Thyroid gland (tissue), 4 donors: Measurements from ENCODE around the gene L3MBTL4. TPM values are rescaled to one million over a fixed set of nuclear protein-coding genes. Genes with fewer than 3 reads are reported as not detected.
"Not testable (repeated sequence)": the region's sequence is repeated elsewhere in the genome, so short reads cannot be mapped to it uniquely, and the experiment has no call there.

ENCODE experiments used
- DNase-seq, 2 donors: peaks; one replicate each; pipeline ENCODE4 v3.0.0-alpha.2; 2019
- H3K27ac ChIP-seq, 3 donors: fragments of 200-600 bp; sonication (generic); 1 replicate in 2 of 3; 2 replicates in 1 of 3; pipeline ENCODE4 v1.5.1; 2016 to 2019; ENCODE audit warnings: mild to moderate bottlenecking in 1 of 3, moderate library complexity in 1 of 3
- H3K27me3 ChIP-seq: fragments of 200-600 bp; sonication (generic); one replicate; pipeline ENCODE4 v1.5.1; 2019
- H3K36me3 ChIP-seq, 2 donors: fragments of 200-600 bp; sonication (generic); one replicate each; pipeline ENCODE4 v1.5.1; 2016 to 2019
- H3K4me1 ChIP-seq, 2 donors: fragments of 200-600 bp; sonication (generic); one replicate each; pipeline ENCODE4 v1.5.1; 2017 to 2019
- H3K4me3 ChIP-seq, 3 donors: fragments of 200-600 bp; sonication (generic); replicated peaks in 1 of 3; 1 replicate in 2 of 3; 2 replicates in 1 of 3; pipeline ENCODE4 v1.5.1; 2016; ENCODE audit warnings: mild to moderate bottlenecking in 1 of 3
- H3K9me3 ChIP-seq: fragments of 200-600 bp; sonication (generic); one replicate; pipeline ENCODE4 v1.5.1; 2017
- POLR2A ChIP-seq, 2 donors: fragments of 450-650 bp; IDR thresholded peaks; one replicate each; pipeline ENCODE4 v1.6.1; 2017; ENCODE audit warnings: antibody characterized with exemption in 2 of 2, mild to moderate bottlenecking in 2 of 2, moderate library complexity in 1 of 2
- WGBS, 2 donors: methylation state at CpG; one replicate each; pipeline ENCODE4 v1.1.5; 2017; 5-methylcytosine and 5-hydroxymethylcytosine counted together
- intact Hi-C: fragments of 100-400 bp; cut with DNase I; formaldehyde crosslinking; loops from one replicate; pipeline ENCODE4 v1.15.1; 2023
- total RNA-seq, 4 donors: library from RNA; depleted of rRNA; stranded (reverse); fragments of >200 nt; gene quantifications; one replicate each; pipeline ENCODE4 v1.2.3, GENCODE V29; 2016
- TF ChIP-seq, protein P1 (sequence below), 6 experiments: fragments of 200-600 bp in 3 of 6; fragments of 450-650 bp in 3 of 6; sonication (generic) in 3 of 6; IDR thresholded peaks; one replicate each; pipeline ENCODE4 v1.5.1; 2016 to 2019; ENCODE audit warnings: antibody characterized with exemption in 6 of 6, mild to moderate bottlenecking in 2 of 6, inconsistent platforms in 1 of 6, moderate library complexity in 1 of 6

The L3MBTL4 gene
- total RNA-seq, 4 donors from 2014 or later: 15.2 to 37.1 (median 24.3) TPM

DNA sequence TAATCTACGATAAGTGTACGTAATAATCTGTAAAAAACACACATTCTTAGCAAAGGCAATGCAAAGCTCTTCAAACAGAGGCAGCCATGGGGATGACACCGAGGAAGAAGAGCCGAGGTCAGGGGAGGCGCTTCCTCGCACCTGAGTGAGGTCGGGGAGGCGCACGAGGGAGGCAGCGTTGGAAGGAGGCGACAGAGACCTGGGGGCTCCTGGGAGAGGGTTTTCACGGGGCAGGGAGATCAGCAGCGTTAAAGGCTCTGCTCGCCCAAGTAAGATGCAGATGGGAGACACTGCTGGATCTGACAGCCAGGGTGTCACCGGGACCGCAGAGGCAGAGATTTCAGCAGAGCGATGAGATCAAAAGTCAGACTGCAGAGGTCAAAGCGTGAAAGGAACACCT, 143.1 kb downstream of the L3MBTL4 start:
- no peaks in the 10 kb centered on the region for H3K4me1 ChIP-seq
- no peak overlapping the region for H3K4me3 ChIP-seq
- intact Hi-C loops: no loop called here
- no peak for DNase-seq
- H3K9me3 ChIP-seq: no peaks in the 10 kb centered on the region
- TF ChIP-seq POLR2A (IDR thresholded peaks at IDR 0.05): no peak
- TF ChIP-seq, protein P1, sequence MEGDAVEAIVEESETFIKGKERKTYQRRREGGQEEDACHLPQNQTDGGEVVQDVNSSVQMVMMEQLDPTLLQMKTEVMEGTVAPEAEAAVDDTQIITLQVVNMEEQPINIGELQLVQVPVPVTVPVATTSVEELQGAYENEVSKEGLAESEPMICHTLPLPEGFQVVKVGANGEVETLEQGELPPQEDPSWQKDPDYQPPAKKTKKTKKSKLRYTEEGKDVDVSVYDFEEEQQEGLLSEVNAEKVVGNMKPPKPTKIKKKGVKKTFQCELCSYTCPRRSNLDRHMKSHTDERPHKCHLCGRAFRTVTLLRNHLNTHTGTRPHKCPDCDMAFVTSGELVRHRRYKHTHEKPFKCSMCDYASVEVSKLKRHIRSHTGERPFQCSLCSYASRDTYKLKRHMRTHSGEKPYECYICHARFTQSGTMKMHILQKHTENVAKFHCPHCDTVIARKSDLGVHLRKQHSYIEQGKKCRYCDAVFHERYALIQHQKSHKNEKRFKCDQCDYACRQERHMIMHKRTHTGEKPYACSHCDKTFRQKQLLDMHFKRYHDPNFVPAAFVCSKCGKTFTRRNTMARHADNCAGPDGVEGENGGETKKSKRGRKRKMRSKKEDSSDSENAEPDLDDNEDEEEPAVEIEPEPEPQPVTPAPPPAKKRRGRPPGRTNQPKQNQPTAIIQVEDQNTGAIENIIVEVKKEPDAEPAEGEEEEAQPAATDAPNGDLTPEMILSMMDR (IDR thresholded peaks at IDR 0.05): no peak
- H3K27me3 ChIP-seq: no peaks in the 10 kb centered on the region
- no peaks in the 10 kb centered on the region for H3K36me3 ChIP-seq
- WGBS, 2 donors: 77 to 80% methylated on average over 18 of the region's 18 CpGs
- H3K27ac ChIP-seq: no peak overlapping the region

DNA sequence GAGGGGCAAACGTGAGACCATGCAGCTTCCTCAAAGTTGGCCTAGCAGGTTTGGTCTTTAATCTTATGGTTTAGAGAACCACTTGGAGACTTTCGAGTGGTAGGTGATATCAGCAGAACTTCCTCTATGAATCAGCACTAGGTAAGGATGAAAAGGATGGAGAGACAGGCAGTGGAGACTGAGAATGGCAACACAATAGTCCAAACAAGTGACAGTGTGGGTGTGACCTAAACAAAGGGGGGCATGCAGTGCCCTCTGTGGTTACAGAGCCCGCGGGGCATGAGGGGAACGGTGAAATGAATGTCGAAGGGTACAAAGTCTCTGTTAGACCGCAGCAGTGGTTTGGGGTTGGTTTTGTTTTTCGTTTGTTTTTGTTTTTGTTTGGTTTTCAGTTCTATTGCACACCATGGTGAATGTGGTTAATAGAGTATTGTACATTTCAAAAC, 143.9 kb downstream of the L3MBTL4 start:
- TF ChIP-seq POLR2A (IDR thresholded peaks at IDR 0.05): no peak
- TF ChIP-seq, protein P1 (IDR thresholded peaks at IDR 0.05): no peak
- Histone ChIP-seq H3K27ac (no peak overlapping the region), H3K9me3 (no peaks in the 10 kb centered on the region), H3K4me3 (no peak overlapping the region), H3K27me3 (no peaks in the 10 kb centered on the region), H3K36me3 (no peaks in the 10 kb centered on the region), H3K4me1 (no peaks in the 10 kb centered on the region)
- intact Hi-C loops: no loop called here
- WGBS, 2 donors: 87 to 89% methylated on average over 8 of the region's 8 CpGs
- no peak for DNase-seq

DNA sequence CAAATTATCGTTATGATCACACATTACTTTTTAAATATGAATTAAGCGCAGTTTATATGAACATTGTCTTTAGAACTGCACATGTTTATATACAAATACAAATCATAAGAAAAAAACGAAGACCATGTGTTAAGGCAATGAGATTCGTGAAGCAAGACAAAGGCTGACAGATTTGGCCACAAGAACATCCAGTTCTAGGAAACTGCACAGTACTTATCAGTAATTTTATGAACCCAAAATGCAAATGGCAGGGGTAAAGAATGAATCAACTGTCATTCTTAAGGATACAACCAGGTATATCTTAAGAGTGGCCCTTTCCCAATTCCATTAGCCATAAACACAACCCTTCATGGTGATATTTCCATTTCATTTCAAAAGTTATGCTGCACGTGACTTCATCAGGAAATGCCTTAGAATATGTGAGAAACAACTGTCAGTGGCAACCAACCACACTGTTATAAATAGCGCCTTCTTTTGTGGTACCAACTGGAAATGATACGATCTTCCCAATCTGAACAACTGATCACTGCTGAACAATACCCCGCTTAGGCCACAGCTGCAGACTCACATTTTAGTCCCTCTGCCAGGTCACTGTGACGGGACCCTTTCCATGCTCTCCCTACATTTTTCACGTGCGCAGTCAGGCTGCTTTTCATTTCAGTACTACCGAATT, 144.9 kb downstream of the L3MBTL4 start:
- 92 to 93% methylated on average over 12 of the region's 12 CpGs for WGBS, 2 donors
- H3K9me3 ChIP-seq: no peaks in the 10 kb centered on the region
- H3K4me3 ChIP-seq: no peak overlapping the region
- intact Hi-C loops: no loop called here
- no peak overlapping the region for H3K27ac ChIP-seq
- no peak for DNase-seq
- no peaks in the 10 kb centered on the region for H3K27me3 ChIP-seq
- H3K36me3 ChIP-seq: no peaks in the 10 kb centered on the region
- no peaks in the 10 kb centered on the region for H3K4me1 ChIP-seq
- TF ChIP-seq, protein P1 (IDR thresholded peaks at IDR 0.05): no peak
- no peak for TF ChIP-seq POLR2A (IDR thresholded peaks at IDR 0.05)

DNA sequence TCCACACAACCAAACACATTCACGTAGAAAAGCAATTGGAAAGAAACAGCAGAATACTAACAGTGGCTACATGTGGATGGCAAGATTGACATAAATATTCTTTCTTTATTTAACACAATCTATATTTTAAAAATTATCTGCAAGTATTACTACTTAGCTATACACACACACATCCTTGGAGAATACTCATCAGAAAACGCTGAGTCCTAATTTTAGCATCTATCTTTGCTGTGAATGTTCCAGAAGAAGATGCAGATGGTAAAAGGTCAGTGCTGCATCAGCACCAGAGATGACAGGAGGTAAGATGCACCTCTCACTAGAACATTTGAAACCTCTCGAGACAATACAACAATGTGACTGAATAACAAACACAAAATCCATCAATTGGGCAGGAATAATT, 148.5 kb downstream of the L3MBTL4 start:
- no peak overlapping the region for H3K4me3 ChIP-seq
- intact Hi-C loops: no loop called here
- no peaks in the 10 kb centered on the region for H3K27me3 ChIP-seq
- no peak overlapping the region for H3K27ac ChIP-seq
- no peaks in the 10 kb centered on the region for H3K4me1 ChIP-seq
- WGBS, 2 donors: 89 to 92% methylated on average over 3 of the region's 3 CpGs
- DNase-seq: no peak
- TF ChIP-seq POLR2A (IDR thresholded peaks at IDR 0.05): no peak
- H3K9me3 ChIP-seq: no peaks in the 10 kb centered on the region
- H3K36me3 ChIP-seq: no peaks in the 10 kb centered on the region

DNA sequence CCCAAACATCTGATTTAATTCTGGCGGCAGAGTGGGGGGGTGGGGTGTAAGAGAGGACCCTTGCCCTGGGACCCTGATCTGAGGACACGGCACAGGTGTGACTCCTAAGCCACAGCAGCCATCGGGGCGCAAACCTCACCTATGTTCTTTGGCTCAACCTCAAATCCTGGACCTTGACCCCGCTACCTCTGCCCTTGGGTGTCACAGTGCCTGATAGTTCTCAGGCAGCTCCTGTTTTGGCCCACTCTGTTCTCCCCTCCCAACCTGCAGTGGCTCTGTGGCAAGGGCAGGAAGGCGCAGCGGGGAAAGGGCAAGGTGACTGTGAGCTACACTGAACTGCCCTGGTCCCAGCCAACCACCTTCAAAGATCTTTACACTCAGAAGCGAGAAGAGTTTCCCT, 152.8 kb downstream of the L3MBTL4 start:
- Histone ChIP-seq H3K9me3 (no peaks in the 10 kb centered on the region), H3K4me3 (no peak overlapping the region), H3K4me1 (no peaks in the 10 kb centered on the region), H3K36me3 (no peaks in the 10 kb centered on the region), H3K27me3 (no peaks in the 10 kb centered on the region), H3K27ac (no peak overlapping the region)
- intact Hi-C loops: no loop called here
- no peak for DNase-seq
- no peak for TF ChIP-seq POLR2A (IDR thresholded peaks at IDR 0.05)
- TF ChIP-seq, protein P1 (IDR thresholded peaks at IDR 0.05): no peak
- 94 to 100% methylated on average over 8 of the region's 8 CpGs for WGBS, 2 donors

DNA sequence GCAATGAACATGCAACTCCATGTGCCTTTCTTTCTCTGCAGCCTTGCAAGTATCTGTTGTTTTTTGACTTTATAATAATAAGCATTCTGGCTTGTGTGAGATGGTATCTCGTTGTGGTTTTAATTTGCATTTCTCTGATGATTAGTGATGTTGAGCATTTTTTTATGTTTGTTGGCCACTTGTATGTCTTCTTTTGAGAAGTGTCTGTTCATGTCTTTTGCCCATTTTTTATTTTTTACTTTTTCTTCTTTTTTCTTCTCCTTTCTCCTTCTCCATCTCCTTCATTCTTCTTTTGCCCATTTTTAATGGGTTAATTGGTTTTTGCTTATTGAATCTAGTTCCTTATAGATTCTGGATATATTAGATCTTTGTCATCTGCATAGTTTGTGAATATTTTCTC, 155.4 kb downstream of the L3MBTL4 start:
- H3K36me3 ChIP-seq, intact Hi-C loops, DNase-seq, H3K27ac ChIP-seq, H3K4me3 ChIP-seq, H3K9me3 ChIP-seq, H3K27me3 ChIP-seq: not testable (repeated sequence)
- peaks cover 12 to 16% of the 10 kb centered on the region in 2 donors for H3K4me1 ChIP-seq
- WGBS, 2 donors: 92 to 94% methylated on average over 1 of the region's 1 CpG
